ENCODE results near the gene ZNRF3. TPM values are rescaled to one million over a fixed set of nuclear protein-coding genes. Genes with fewer than 3 reads are reported as not detected.

ZNRF3 gene
- polyA plus RNA-seq, 1 donor from 2014 or later, result 2.9 TPM

DNA sequence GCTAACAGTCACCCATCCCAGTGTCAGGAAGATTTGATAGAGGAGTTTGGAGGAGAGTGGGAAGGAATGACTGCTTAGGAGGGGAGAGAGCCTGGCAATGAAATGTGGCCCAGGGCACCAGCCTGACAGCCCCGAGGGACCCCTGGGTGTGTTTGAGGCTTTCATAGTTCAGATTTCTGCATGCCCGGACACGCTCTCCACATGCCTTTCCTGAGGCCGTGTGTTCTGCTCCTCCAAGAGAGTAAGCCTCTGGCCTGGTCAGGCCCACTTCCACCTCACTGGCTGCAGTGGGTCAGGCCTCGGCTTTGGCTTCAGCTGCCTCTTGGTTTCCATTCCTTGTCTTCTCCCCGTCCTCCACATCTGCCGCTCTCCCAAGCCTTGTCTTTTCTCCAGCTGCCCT is 99.8 kb downstream of the ZNRF3 start:
- H3K79me2 ChIP-seq (replicated peaks; ENCODE audit: insufficient read depth, low read length), result no peaks in the 10 kb centered on the region
- TF ChIP-seq, protein P1, sequence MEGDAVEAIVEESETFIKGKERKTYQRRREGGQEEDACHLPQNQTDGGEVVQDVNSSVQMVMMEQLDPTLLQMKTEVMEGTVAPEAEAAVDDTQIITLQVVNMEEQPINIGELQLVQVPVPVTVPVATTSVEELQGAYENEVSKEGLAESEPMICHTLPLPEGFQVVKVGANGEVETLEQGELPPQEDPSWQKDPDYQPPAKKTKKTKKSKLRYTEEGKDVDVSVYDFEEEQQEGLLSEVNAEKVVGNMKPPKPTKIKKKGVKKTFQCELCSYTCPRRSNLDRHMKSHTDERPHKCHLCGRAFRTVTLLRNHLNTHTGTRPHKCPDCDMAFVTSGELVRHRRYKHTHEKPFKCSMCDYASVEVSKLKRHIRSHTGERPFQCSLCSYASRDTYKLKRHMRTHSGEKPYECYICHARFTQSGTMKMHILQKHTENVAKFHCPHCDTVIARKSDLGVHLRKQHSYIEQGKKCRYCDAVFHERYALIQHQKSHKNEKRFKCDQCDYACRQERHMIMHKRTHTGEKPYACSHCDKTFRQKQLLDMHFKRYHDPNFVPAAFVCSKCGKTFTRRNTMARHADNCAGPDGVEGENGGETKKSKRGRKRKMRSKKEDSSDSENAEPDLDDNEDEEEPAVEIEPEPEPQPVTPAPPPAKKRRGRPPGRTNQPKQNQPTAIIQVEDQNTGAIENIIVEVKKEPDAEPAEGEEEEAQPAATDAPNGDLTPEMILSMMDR (IDR thresholded peaks at IDR 0.05; ENCODE audit: poor library complexity, severe bottlenecking), result no peak
- TF ChIP-seq RAD21 (conservative IDR thresholded peaks at IDR 0.05) (no peak), SMC3 (conservative IDR thresholded peaks at IDR 0.05; ENCODE audit: poor library complexity) (no peak), MXI1 (conservative IDR thresholded peaks at IDR 0.05; ENCODE audit: poor library complexity, severe bottlenecking) (no peak), POLR2AphosphoS5 (IDR thresholded peaks at IDR 0.05) (no peak), TAF1 (IDR thresholded peaks at IDR 0.05; ENCODE audit: low read depth) (no peak), EZH2 (IDR thresholded peaks at IDR 0.05; ENCODE audit: borderline replicate concordance, insufficient read depth, low read length, poor library complexity, severe bottlenecking) (no peak), EP300 (conservative IDR thresholded peaks at IDR 0.05; ENCODE audit: poor library complexity, severe bottlenecking) (no peak)
- TF ChIP-seq, protein P2, sequence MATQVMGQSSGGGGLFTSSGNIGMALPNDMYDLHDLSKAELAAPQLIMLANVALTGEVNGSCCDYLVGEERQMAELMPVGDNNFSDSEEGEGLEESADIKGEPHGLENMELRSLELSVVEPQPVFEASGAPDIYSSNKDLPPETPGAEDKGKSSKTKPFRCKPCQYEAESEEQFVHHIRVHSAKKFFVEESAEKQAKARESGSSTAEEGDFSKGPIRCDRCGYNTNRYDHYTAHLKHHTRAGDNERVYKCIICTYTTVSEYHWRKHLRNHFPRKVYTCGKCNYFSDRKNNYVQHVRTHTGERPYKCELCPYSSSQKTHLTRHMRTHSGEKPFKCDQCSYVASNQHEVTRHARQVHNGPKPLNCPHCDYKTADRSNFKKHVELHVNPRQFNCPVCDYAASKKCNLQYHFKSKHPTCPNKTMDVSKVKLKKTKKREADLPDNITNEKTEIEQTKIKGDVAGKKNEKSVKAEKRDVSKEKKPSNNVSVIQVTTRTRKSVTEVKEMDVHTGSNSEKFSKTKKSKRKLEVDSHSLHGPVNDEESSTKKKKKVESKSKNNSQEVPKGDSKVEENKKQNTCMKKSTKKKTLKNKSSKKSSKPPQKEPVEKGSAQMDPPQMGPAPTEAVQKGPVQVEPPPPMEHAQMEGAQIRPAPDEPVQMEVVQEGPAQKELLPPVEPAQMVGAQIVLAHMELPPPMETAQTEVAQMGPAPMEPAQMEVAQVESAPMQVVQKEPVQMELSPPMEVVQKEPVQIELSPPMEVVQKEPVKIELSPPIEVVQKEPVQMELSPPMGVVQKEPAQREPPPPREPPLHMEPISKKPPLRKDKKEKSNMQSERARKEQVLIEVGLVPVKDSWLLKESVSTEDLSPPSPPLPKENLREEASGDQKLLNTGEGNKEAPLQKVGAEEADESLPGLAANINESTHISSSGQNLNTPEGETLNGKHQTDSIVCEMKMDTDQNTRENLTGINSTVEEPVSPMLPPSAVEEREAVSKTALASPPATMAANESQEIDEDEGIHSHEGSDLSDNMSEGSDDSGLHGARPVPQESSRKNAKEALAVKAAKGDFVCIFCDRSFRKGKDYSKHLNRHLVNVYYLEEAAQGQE (IDR thresholded peaks at IDR 0.05; ENCODE audit: borderline replicate concordance), result no peak
- no peaks in the 10 kb centered on the region for H3K9me3 ChIP-seq (ENCODE audit: low read length)
- no peaks in the 10 kb centered on the region for H3K27me3 ChIP-seq (ENCODE audit: insufficient read depth, low read depth, low read length)
- no peak overlapping the region for H3K27ac ChIP-seq (ENCODE audit: low read length)
- no peak overlapping the region for H3K4me2 ChIP-seq (ENCODE audit: low read length)
- no peak overlapping the region for H3K4me3 ChIP-seq (ENCODE audit: low read length)
- H3K9me2 ChIP-seq (ENCODE audit: insufficient read depth, low read length), result no peaks in the 10 kb centered on the region
- H4K20me1 ChIP-seq (ENCODE audit: insufficient read depth), result no peaks in the 10 kb centered on the region
- H3K9ac ChIP-seq (ENCODE audit: low read length), result no peak overlapping the region
- no peaks in the 10 kb centered on the region for H3K36me3 ChIP-seq (ENCODE audit: insufficient read depth, low read length)
- no peaks in the 10 kb centered on the region for H3F3A ChIP-seq (ENCODE audit: insufficient read depth, low read length, poor library complexity, severe bottlenecking)
- H2AFZ ChIP-seq (ENCODE audit: low read depth, low read length), result no peak overlapping the region

DNA sequence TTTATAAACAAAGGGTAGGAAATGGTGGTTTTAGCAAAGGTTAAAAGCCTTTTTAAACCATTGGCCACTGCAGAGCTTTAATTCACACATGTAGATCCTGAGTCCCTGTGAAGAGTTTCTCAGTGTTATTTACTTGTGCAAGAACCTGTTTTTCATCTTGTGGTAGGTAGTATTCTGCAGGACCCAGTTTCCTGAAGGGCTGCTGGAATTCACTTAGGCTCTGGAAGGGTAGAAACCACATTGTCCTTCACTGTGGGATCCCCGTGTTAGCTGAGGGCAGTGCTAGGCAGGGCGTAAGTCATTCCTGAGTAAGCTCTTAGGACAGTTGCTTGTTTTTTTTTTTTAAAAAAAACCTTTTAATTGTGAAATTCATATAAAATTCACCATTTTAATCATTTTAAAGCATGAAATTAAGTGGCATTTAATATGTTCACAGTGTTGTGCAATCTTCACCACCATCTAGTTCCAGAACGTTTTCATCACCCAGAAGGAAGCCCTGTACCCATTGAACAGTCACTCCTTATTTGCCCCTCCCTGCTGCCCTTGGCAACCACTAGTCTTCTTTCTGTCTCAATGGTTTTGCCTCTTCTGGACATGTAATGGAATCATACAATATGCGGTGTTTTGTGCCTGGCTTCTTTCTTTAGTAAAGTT is 100.5 kb downstream of the ZNRF3 start:
- H3K36me3 ChIP-seq (ENCODE audit: insufficient read depth, low read length), result no peaks in the 10 kb centered on the region
- no peak overlapping the region for H3K27ac ChIP-seq (ENCODE audit: low read length)
- H3K27me3 ChIP-seq (ENCODE audit: insufficient read depth, low read depth, low read length), result no peaks in the 10 kb centered on the region
- no peaks in the 10 kb centered on the region for H4K20me1 ChIP-seq (ENCODE audit: insufficient read depth)
- TF ChIP-seq, protein P2 (IDR thresholded peaks at IDR 0.05; ENCODE audit: borderline replicate concordance), result no peak
- TF ChIP-seq MXI1 (conservative IDR thresholded peaks at IDR 0.05; ENCODE audit: poor library complexity, severe bottlenecking) (no peak), RAD21 (conservative IDR thresholded peaks at IDR 0.05) (no peak), EP300 (conservative IDR thresholded peaks at IDR 0.05; ENCODE audit: poor library complexity, severe bottlenecking) (no peak)
- TF ChIP-seq, protein P1 (IDR thresholded peaks at IDR 0.05; ENCODE audit: poor library complexity, severe bottlenecking), result no peak
- H3K79me2 ChIP-seq (replicated peaks; ENCODE audit: insufficient read depth, low read length), result no peaks in the 10 kb centered on the region
- H3K9me3 ChIP-seq (ENCODE audit: low read length), result no peaks in the 10 kb centered on the region
- H3K9ac ChIP-seq (ENCODE audit: low read length), result no peak overlapping the region
- no peak overlapping the region for H2AFZ ChIP-seq (ENCODE audit: low read depth, low read length)
- no peaks in the 10 kb centered on the region for H3F3A ChIP-seq (ENCODE audit: insufficient read depth, low read length, poor library complexity, severe bottlenecking)
- H3K4me2 ChIP-seq (ENCODE audit: low read length), result no peak overlapping the region
- H3K9me2 ChIP-seq (ENCODE audit: insufficient read depth, low read length), result no peaks in the 10 kb centered on the region
- no peak overlapping the region for H3K4me3 ChIP-seq (ENCODE audit: low read length)
